Measurements from ENCODE around the gene PIK3AP1.

DNA sequence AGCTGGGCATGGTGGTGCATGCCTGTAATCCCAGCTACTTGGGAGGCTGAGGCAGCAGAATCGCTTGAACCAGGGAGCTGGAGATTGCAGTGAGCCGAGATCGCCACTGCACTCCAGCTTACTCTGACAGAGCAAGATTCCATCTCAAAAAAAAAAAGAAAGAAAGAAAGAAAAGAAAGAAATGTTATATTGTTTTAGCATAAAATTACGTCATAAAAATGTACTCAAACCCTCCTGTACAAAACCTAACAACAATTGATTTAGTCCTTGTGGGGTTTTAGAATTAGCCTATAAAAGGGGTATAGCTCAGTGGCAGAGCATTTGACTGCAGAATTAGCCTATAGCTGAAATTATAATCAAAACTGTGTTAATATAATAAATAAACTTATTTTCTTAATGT, 27.9 kb downstream of the PIK3AP1 start:
- TF ChIP-seq, protein P1, sequence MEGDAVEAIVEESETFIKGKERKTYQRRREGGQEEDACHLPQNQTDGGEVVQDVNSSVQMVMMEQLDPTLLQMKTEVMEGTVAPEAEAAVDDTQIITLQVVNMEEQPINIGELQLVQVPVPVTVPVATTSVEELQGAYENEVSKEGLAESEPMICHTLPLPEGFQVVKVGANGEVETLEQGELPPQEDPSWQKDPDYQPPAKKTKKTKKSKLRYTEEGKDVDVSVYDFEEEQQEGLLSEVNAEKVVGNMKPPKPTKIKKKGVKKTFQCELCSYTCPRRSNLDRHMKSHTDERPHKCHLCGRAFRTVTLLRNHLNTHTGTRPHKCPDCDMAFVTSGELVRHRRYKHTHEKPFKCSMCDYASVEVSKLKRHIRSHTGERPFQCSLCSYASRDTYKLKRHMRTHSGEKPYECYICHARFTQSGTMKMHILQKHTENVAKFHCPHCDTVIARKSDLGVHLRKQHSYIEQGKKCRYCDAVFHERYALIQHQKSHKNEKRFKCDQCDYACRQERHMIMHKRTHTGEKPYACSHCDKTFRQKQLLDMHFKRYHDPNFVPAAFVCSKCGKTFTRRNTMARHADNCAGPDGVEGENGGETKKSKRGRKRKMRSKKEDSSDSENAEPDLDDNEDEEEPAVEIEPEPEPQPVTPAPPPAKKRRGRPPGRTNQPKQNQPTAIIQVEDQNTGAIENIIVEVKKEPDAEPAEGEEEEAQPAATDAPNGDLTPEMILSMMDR (IDR thresholded peaks at IDR 0.05; ENCODE audit: insufficient read depth, low read depth, low read length), result no peak
- TF ChIP-seq EZH2 (IDR thresholded peaks at IDR 0.05; ENCODE audit: insufficient read depth, low read length), result no peak

Data from astrocyte (in vitro differentiated cells and primary cell).